Testis (tissue), 3 donors: ENCODE results near the gene ULK4. TPM values are rescaled to one million over a fixed set of nuclear protein-coding genes. Genes with fewer than 3 reads are reported as not detected.

Source experiments
- DNase-seq: peaks from one replicate; pipeline ENCODE4 v3.0.0-alpha.2; 2019
- H3K27ac ChIP-seq, 2 donors: fragments of 200-600 bp; sonication (generic); one replicate each; pipeline ENCODE4 v1.5.1; 2019
- H3K27me3 ChIP-seq: fragments of 200-600 bp; sonication (generic); one replicate; pipeline ENCODE4 v1.5.1; 2019
- H3K36me3 ChIP-seq: fragments of 200-600 bp; sonication (generic); one replicate; pipeline ENCODE4 v1.5.1; 2017; ENCODE audit warnings: low read depth; ENCODE audit errors: missing control alignments
- H3K4me1 ChIP-seq: fragments of 200-600 bp; sonication (generic); one replicate; pipeline ENCODE4 v1.5.1; 2019
- H3K4me3 ChIP-seq, 2 donors: fragments of 200-600 bp; sonication (generic); one replicate each; pipeline ENCODE4 v1.5.1; 2017 to 2019
- H3K9me3 ChIP-seq: fragments of 200-600 bp; sonication (generic); one replicate; pipeline ENCODE4 v1.5.1; 2017
- CTCF ChIP-seq, 3 experiments: fragments of 450-650 bp in 2 of 3; fragments of 200-600 bp in 1 of 3; sonication (generic) in 1 of 3; IDR thresholded peaks; one replicate each; pipeline ENCODE4 v1.5.1; 2016 to 2019; ENCODE audit warnings: antibody characterized with exemption in 3 of 3, mild to moderate bottlenecking in 2 of 3, moderate library complexity in 1 of 3
- POLR2A ChIP-seq: fragments of 450-650 bp; IDR thresholded peaks from one replicate; pipeline ENCODE4 v1.6.1; 2017; ENCODE audit warnings: antibody characterized with exemption, mild to moderate bottlenecking, moderate library complexity
- WGBS, 2 donors: methylation state at CpG; one replicate each; pipeline ENCODE4 v1.1.5; 2018; 5-methylcytosine and 5-hydroxymethylcytosine counted together
- intact Hi-C: fragments of 100-400 bp; cut with DNase I; formaldehyde crosslinking; loops from one replicate; pipeline ENCODE4 v1.15.1; 2023; ENCODE audit warnings: low total_unique reads
- polyA plus RNA-seq: library from polyadenylated mRNA; stranded (reverse); fragments of 350-450 nt; fragmentation: Illumina TruSeq; extraction: RNeasy Lipid Tissue Mini Kit (QIAGEN cat#74804); gene quantifications from one replicate; pipeline ENCODE4 v1.2.3, GENCODE V29; 2014; ENCODE audit warnings: low read depth, low replicate concordance; ENCODE audit not compliant: insufficient read depth
- total RNA-seq, 2 donors: library from RNA; depleted of rRNA; stranded (reverse); fragments of >200 nt; gene quantifications; one replicate each; pipeline ENCODE4 v1.2.3, GENCODE V29; 2016

ULK4 gene
- total and polyA plus RNA-seq, 3 donors from 2014 or later: 45.7 to 91.6 (median 47.4) TPM

GRCh38 chr3:41317298-41317697, 644.6 kb downstream of the ULK4 start:
- H3K36me3 ChIP-seq: no peaks in the 10 kb centered on the region
- 97 to 98% methylated on average over 6 of the region's 6 CpGs for WGBS, 2 donors
- no peak for DNase-seq
- no peaks in the 10 kb centered on the region for H3K4me1 ChIP-seq
- TF ChIP-seq POLR2A: no peak
- TF ChIP-seq CTCF (IDR thresholded peaks at IDR 0.05): no peak
- H3K27me3 ChIP-seq: no peaks in the 10 kb centered on the region
- H3K9me3 ChIP-seq: no peaks in the 10 kb centered on the region
- no peak overlapping the region for H3K4me3 ChIP-seq
- no peak overlapping the region for H3K27ac ChIP-seq
- intact Hi-C loops: no loop called here

- H3K27me3 ChIP-seq: no peaks in the 10 kb centered on the region
- DNase-seq: no peak
- intact Hi-C loops: no loop called here
- no peaks in the 10 kb centered on the region for H3K9me3 ChIP-seq
- H3K36me3 ChIP-seq: no peaks in the 10 kb centered on the region
- H3K4me3 ChIP-seq: no peak overlapping the region
- TF ChIP-seq CTCF (IDR thresholded peaks at IDR 0.05): no peak
- no peak for TF ChIP-seq POLR2A
- WGBS, 2 donors: 92 to 94% methylated on average over 2 of the region's 2 CpGs
- H3K27ac ChIP-seq: no peak overlapping the region
- no peaks in the 10 kb centered on the region for H3K4me1 ChIP-seq
Measured at GRCh38 chr3:41315126-41315525, 646.8 kb downstream of the ULK4 start.

GRCh38 chr3:41308119-41308518, 653.8 kb downstream of the ULK4 start:
- no peaks in the 10 kb centered on the region for H3K9me3 ChIP-seq
- WGBS, 2 donors: 93 to 97% methylated on average over 2 of the region's 2 CpGs

GRCh38 chr3:41307065-41307464, 654.8 kb downstream of the ULK4 start:
- no peak overlapping the region for H3K27ac ChIP-seq
- DNase-seq: no peak
- WGBS, 2 donors: 55 to 79% methylated on average over 2 of the region's 2 CpGs

More at GRCh38 chr3:41308119-41308518, 653.8 kb downstream of the ULK4 start:
- no peak overlapping the region for H3K27ac ChIP-seq
- TF ChIP-seq CTCF (IDR thresholded peaks at IDR 0.05) (no peak), POLR2A (no peak)
- H3K4me3 ChIP-seq: no peak overlapping the region
- H3K4me1 ChIP-seq: no peaks in the 10 kb centered on the region
- intact Hi-C loops: no loop called here
- no peak for DNase-seq
- H3K27me3 ChIP-seq: no peaks in the 10 kb centered on the region
- no peaks in the 10 kb centered on the region for H3K36me3 ChIP-seq

More at GRCh38 chr3:41307065-41307464, 654.8 kb downstream of the ULK4 start:
- no peak for TF ChIP-seq POLR2A
- TF ChIP-seq CTCF (IDR thresholded peaks at IDR 0.05): no peak
- Histone ChIP-seq H3K36me3 (no peaks in the 10 kb centered on the region), H3K27me3 (no peaks in the 10 kb centered on the region), H3K4me3 (no peak overlapping the region), H3K9me3 (no peaks in the 10 kb centered on the region), H3K4me1 (no peaks in the 10 kb centered on the region)
- intact Hi-C loops: no loop called here
